ENCODE results near the gene HMCN1. TPM values are rescaled to one million over a fixed set of nuclear protein-coding genes. Genes with fewer than 3 reads are reported as not detected.

HMCN1 gene
- polyA plus RNA-seq, 1 experiment, result 20.9 TPM

- POLR2A ChIA-PET, result no interaction called here
- CTCF ChIA-PET, result no interaction called here
Observed at GRCh38 chr1:185998391-185998790, 264.2 kb downstream of the HMCN1 start.

DNA sequence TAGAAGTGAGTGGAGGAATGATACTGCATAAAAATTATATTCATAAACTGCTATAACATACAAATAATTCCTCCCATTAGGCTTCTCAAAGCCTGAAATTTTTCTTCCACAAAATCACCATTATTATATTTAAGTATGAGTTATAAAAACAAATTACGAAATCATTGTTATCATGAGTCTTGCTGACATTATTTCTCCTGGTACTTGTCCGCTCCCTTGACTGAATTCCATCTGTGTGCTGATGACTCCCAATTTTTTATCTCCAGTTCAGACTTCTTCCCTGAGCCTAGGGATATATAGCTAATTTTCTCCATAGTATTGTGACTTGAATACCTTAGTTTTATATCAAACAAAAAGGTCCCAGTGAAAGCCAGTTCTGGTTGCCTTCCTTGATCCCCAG lies 268.2 kb downstream of the HMCN1 start:
- Histone ChIP-seq H3K4me3 (ENCODE audit: low read depth, low read length) (no peak overlapping the region), H3K9me3 (ENCODE audit: control insufficient read depth, insufficient read depth, low read length) (no peaks in the 10 kb centered on the region), H3K27ac (ENCODE audit: low read depth, low read length) (no peak overlapping the region), H3K27me3 (ENCODE audit: control insufficient read depth, insufficient read depth, low read length) (no peaks in the 10 kb centered on the region)
- no peak for TF ChIP-seq CTCF (IDR thresholded peaks at IDR 0.05; ENCODE audit: low read depth, low read length)
- POLR2A ChIA-PET, result no interaction called here
- CTCF ChIA-PET, result no interaction called here
- DNase-seq (ENCODE audit: low read depth, low spot score), result no peak

More at GRCh38 chr1:185998391-185998790, 264.2 kb downstream of the HMCN1 start:
- no peak for TF ChIP-seq CTCF (IDR thresholded peaks at IDR 0.05; ENCODE audit: low read depth, low read length)
- no peaks in the 10 kb centered on the region for H3K9me3 ChIP-seq (ENCODE audit: control insufficient read depth, insufficient read depth, low read length)
- H3K27me3 ChIP-seq (ENCODE audit: control insufficient read depth, insufficient read depth, low read length), result no peaks in the 10 kb centered on the region
- no peak for DNase-seq (ENCODE audit: low read depth, low spot score)
- H3K4me3 ChIP-seq (ENCODE audit: low read depth, low read length), result no peak overlapping the region
- H3K27ac ChIP-seq (ENCODE audit: low read depth, low read length), result no peak overlapping the region

- TF ChIP-seq CTCF (IDR thresholded peaks at IDR 0.05; ENCODE audit: low read depth, low read length), result no peak
- POLR2A ChIA-PET, result no interaction called here
- CTCF ChIA-PET, result no interaction called here
- Histone ChIP-seq H3K27ac (ENCODE audit: low read depth, low read length) (no peak overlapping the region), H3K9me3 (ENCODE audit: control insufficient read depth, insufficient read depth, low read length) (no peaks in the 10 kb centered on the region), H3K4me3 (ENCODE audit: low read depth, low read length) (no peak overlapping the region), H3K27me3 (ENCODE audit: control insufficient read depth, insufficient read depth, low read length) (no peaks in the 10 kb centered on the region)
- no peak for DNase-seq (ENCODE audit: low read depth, low spot score)
Observed at GRCh38 chr1:186009039-186009737, 275.0 kb downstream of the HMCN1 start.

- no peak for TF ChIP-seq CTCF (IDR thresholded peaks at IDR 0.05; ENCODE audit: low read depth, low read length)
- Histone ChIP-seq H3K27me3 (ENCODE audit: control insufficient read depth, insufficient read depth, low read length) (no peaks in the 10 kb centered on the region), H3K27ac (ENCODE audit: low read depth, low read length) (no peak overlapping the region), H3K4me3 (ENCODE audit: low read depth, low read length) (no peak overlapping the region), H3K9me3 (ENCODE audit: control insufficient read depth, insufficient read depth, low read length) (no peaks in the 10 kb centered on the region)
- ChIA-PET CTCF (interaction anchor here (0.6 kb wide), 1 partner anchor 723 kb away, joined by 3 read pairs; no protein-coding TSS in a partner anchor), POLR2A (no interaction called here)
- DNase-seq (ENCODE audit: low read depth, low spot score), result no peak
Observed at GRCh38 chr1:186014370-186015037, 280.3 kb downstream of the HMCN1 start.

- TF ChIP-seq CTCF (IDR thresholded peaks at IDR 0.05; ENCODE audit: low read depth, low read length), result no peak
- Histone ChIP-seq H3K9me3 (ENCODE audit: control insufficient read depth, insufficient read depth, low read length) (no peaks in the 10 kb centered on the region), H3K4me3 (ENCODE audit: low read depth, low read length) (no peak overlapping the region), H3K27me3 (ENCODE audit: control insufficient read depth, insufficient read depth, low read length) (no peaks in the 10 kb centered on the region), H3K27ac (ENCODE audit: low read depth, low read length) (no peak overlapping the region)
- ChIA-PET POLR2A (no interaction called here), CTCF (no interaction called here)
- no peak for DNase-seq (ENCODE audit: low read depth, low spot score)
Observed at GRCh38 chr1:186016856-186017255, 282.7 kb downstream of the HMCN1 start.
